Measurements from ENCODE around the gene IFI6. TPM values are rescaled to one million over a fixed set of nuclear protein-coding genes. Genes with fewer than 3 reads are reported as not detected.

Gene IFI6
- total and polyA plus RNA-seq, 2 of the 8 experiments (the other 6 are each of a cell fraction or from before 2014, with no cell fraction given): 6.1 to 13.2 TPM

DNA sequence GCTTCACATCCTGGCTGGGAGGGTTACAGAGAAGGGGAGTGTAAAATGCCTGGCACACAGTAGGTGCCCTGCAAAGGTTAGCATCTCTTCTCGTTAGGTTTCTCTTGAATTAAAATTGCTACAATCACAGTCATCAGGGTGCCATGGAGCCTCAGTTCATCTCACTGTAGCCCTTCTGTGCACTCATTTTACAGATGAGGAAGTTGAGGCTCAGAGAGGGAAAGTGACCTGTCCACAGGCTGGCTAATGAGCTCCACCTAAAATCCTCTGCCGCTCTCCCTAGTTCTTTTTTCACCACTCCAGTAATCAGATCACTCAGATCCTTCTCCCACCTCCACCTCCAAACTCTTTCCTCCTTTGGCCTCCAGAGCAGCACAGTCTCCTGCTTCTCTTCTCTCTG lies 54.6 kb downstream of the IFI6 start:
- Histone ChIP-seq H3K36me3 (ENCODE audit: control insufficient read depth in 2 of 4, insufficient read depth in 4 of 4, low read length in 3 of 4) (no peaks in the 10 kb centered on the region), H3K79me2 (ENCODE audit: control insufficient read depth in 1 of 2, insufficient read depth in 2 of 2, low read length in 2 of 2) (no peaks in the 10 kb centered on the region), H2BK15ac (ENCODE audit: low read length) (peak overlapping the region; percentile 90; the same call in 1 of the 2 replicates), H2BK5ac (ENCODE audit: low read depth, low read length) (no peak overlapping the region), H3K14ac (ENCODE audit: insufficient read length) (no peak overlapping the region), H2AK5ac (ENCODE audit: low read depth, low read length) (no peak overlapping the region), H3K4me2 (ENCODE audit: insufficient read depth in 1 of 2, low read depth in 2 of 2, low read length in 2 of 2) (no peak overlapping the region), H3K4me3 (ENCODE audit: extremely low read depth in 1 of 4, insufficient read depth in 2 of 4, low read depth in 3 of 4, low read length in 4 of 4) (no peak overlapping the region), H4K5ac (ENCODE audit: insufficient read length, low read depth, low read length) (no peak overlapping the region), H2BK12ac (ENCODE audit: low read depth, low read length) (no peak overlapping the region), H3K79me1 (ENCODE audit: low read depth, low read length) (no peaks in the 10 kb centered on the region), H3K4me1 (replicated peaks in 1 of 4; ENCODE audit: control insufficient read depth in 3 of 4, insufficient read depth in 4 of 4, low read length in 3 of 4) (peaks cover 0 to 21% (median 9%) of the 10 kb centered on the region in 4 experiments; a peak in 6 of 7 replicates), H2BK20ac (ENCODE audit: low read length) (peak overlapping the region; percentile 40; the same call in 1 of the 2 replicates), H2BK120ac (replicated peaks; ENCODE audit: low read depth, low read length) (no peak overlapping the region), H3K27ac (ENCODE audit: low read depth, low read length) (no peak overlapping the region), H3K18ac (ENCODE audit: extremely low read depth, low read length) (no peak overlapping the region), H3K9me3 (ENCODE audit: insufficient read depth in 2 of 2, low read depth in 1 of 2, low read length in 1 of 2) (no peaks in the 10 kb centered on the region), H4K20me1 (replicated peaks in 1 of 2; ENCODE audit: control insufficient read depth in 1 of 2, insufficient read depth in 2 of 2, low read length in 2 of 2) (peaks cover 0 to 2% of the 10 kb centered on the region in 2 experiments), H3K9ac (replicated peaks in 1 of 4; ENCODE audit: extremely low read depth in 1 of 4, low read depth in 3 of 4, low read length in 3 of 4) (no peak overlapping the region), H4K91ac (replicated peaks; ENCODE audit: insufficient read length, low read length) (no peak overlapping the region), H3K4ac (replicated peaks; ENCODE audit: insufficient read length, low read depth, low read length) (no peak overlapping the region), H3K27me3 (replicated peaks in 1 of 4; ENCODE audit: control insufficient read depth in 3 of 4, extremely low read depth in 1 of 4, insufficient read depth in 3 of 4, low read length in 3 of 4) (peaks cover 0 to 11% (median 6%) of the 10 kb centered on the region in 4 experiments; a peak in 2 of 7 replicates), H3K23me2 (ENCODE audit: low read depth, low read length) (peaks cover 7% of the 10 kb centered on the region), H3K56ac (replicated peaks; ENCODE audit: insufficient read length, low read depth, low read length) (no peak overlapping the region), H2AFZ (ENCODE audit: low read length) (0 out of 2 replicates have a peak overlapping the region, but pooled peaks have one; percentile 4), H4K8ac (ENCODE audit: extremely low read depth, insufficient read depth, low read length) (no peak overlapping the region), H3K23ac (ENCODE audit: insufficient read length) (no peak overlapping the region)
- ChIA-PET CTCF (ENCODE audit: partially characterized antibody) (interaction anchor here (0.6 to 37.8 kb wide), 11 partner anchors 9 to 318 kb away, joined by 3 to 1807 read pairs (median 12); partner anchors contain the start of genes AHDC1 and IFI6), POLR2A (ENCODE audit: partially characterized antibody) (interaction anchor here (0.6 kb wide), 1 partner anchor 109 kb away, joined by 3 read pairs; no protein-coding TSS in a partner anchor)
- no peak for FAIRE-seq
- no peak for DNase-seq (ENCODE audit: low read depth in 1 of 2, low spot score in 2 of 2)
- WGBS, 2 experiments (ENCODE audit: extremely low coverage in 1 of 2, insufficient coverage in 1 of 2, insufficient read length in 1 of 2, insufficient replicate concordance in 2 of 2, low coverage in 1 of 2, low lambda C conversion rate in 2 of 2, missing lambda C conversion rate in 1 of 2): 96% methylated on average over 2 of the region's 2 CpGs; no CpG with 5 or more reads in 1 of the 2 experiments
- TF ChIP-seq KDM5A (IDR thresholded peaks at IDR 0.05; ENCODE audit: low read length): no peak
- no peak for TF ChIP-seq RNF2 (IDR thresholded peaks at IDR 0.05; ENCODE audit: borderline replicate concordance, low read depth, low read length, missing control alignments, poor library complexity, severe bottlenecking)
- no peak for TF ChIP-seq MAFK (IDR thresholded peaks at IDR 0.05; ENCODE audit: low read depth, low read length)
- no peak for TF ChIP-seq BACH1 (IDR thresholded peaks at IDR 0.05; ENCODE audit: low read length)
- no peak for TF ChIP-seq SIN3A (conservative IDR thresholded peaks at IDR 0.05 in 1 of 2, IDR thresholded peaks at IDR 0.05 in 1 of 2; ENCODE audit: low read depth in 1 of 2, low read length in 2 of 2)
- no peak for TF ChIP-seq SAP30 (IDR thresholded peaks at IDR 0.05; ENCODE audit: insufficient read depth, insufficient replicate concordance, low read length)
- no peak for TF ChIP-seq CBX8 (IDR thresholded peaks at IDR 0.05; ENCODE audit: borderline replicate concordance, low read depth, low read length)
- no peak for TF ChIP-seq CEBPB (IDR thresholded peaks at IDR 0.05; ENCODE audit: low read depth, low read length)
- no peak for TF ChIP-seq FOSL1 (IDR thresholded peaks at IDR 0.05; ENCODE audit: insufficient read depth, low read depth, low read length)
- TF ChIP-seq ZNF274 (IDR thresholded peaks at IDR 0.05; ENCODE audit: borderline replicate concordance, extremely low read depth, low read length): no peak
- TF ChIP-seq JUND (IDR thresholded peaks at IDR 0.05; ENCODE audit: low read length): no peak
- TF ChIP-seq NRF1 (IDR thresholded peaks at IDR 0.05; ENCODE audit: low read depth, low read length): no peak
- no peak for TF ChIP-seq POLR2A (IDR thresholded peaks at IDR 0.05; ENCODE audit: control extremely low read depth in 1 of 2, low read depth in 2 of 2, low read length in 2 of 2)
- no peak for TF ChIP-seq EGR1 (IDR thresholded peaks at IDR 0.05; ENCODE audit: borderline replicate concordance, low read depth, low read length)

Data from H1 (cell line).